Gastrocnemius medialis (tissue), 4 donors: ENCODE data around the gene MYBL2. TPM values are rescaled to one million over a fixed set of nuclear protein-coding genes. Genes with fewer than 3 reads are reported as not detected.

Experiments
- ATAC-seq, 2 donors: fragments of 150-250 bp; one replicate each; pipeline ENCODE4 v1.9.1; 2016
- DNase-seq, 2 donors: peaks; one replicate each; pipeline ENCODE4 v3.0.0-alpha.2; 2019
- H3K27ac ChIP-seq, 4 donors: fragments of 200-600 bp; sonication (generic); 1 replicate in 1 of 4; 2 replicates in 3 of 4; pipeline ENCODE4 v1.5.1; 2016 to 2018; ENCODE audit warnings: mild to moderate bottlenecking in 2 of 4, moderate library complexity in 1 of 4
- H3K27me3 ChIP-seq, 3 donors: fragments of 200-600 bp; sonication (generic) in 2 of 3; 1 replicate in 1 of 3; 2 replicates in 2 of 3; pipeline versions ENCODE4 v1.5.1 to v1.6.0; 2016 to 2019; ENCODE audit warnings: mild to moderate bottlenecking in 1 of 3, moderate library complexity in 1 of 3
- H3K36me3 ChIP-seq, 2 donors: fragments of 200-600 bp; sonication (generic) in 1 of 2; one replicate each; pipeline ENCODE4 v1.5.1; 2017 to 2018
- H3K4me1 ChIP-seq, 2 donors: fragments of 200-600 bp; sonication (generic) in 1 of 2; one replicate each; pipeline ENCODE4 v1.5.1; 2016 to 2017; ENCODE audit warnings: mild to moderate bottlenecking in 2 of 2
- H3K4me3 ChIP-seq, 4 donors: fragments of 200-600 bp; sonication (generic) in 3 of 4; 1 replicate in 1 of 4; 2 replicates in 3 of 4; pipeline ENCODE4 v1.5.1; 2016 to 2019; ENCODE audit warnings: mild to moderate bottlenecking in 2 of 4
- H3K9me3 ChIP-seq, 3 donors: fragments of 200-600 bp; sonication (generic) in 2 of 3; 1 replicate in 1 of 3; 2 replicates in 2 of 3; pipeline ENCODE4 v1.5.1; 2016 to 2019
- CTCF ChIP-seq, 5 experiments: fragments of 450-650 bp in 3 of 5; fragments of 200-600 bp in 2 of 5; sonication (generic) in 2 of 5; IDR thresholded peaks in 4 of 5; conservative IDR thresholded peaks in 1 of 5; 1 replicate in 4 of 5; 2 replicates in 1 of 5; pipeline ENCODE4 v1.5.1; 2016 to 2019; ENCODE audit warnings: antibody characterized with exemption in 5 of 5, mild to moderate bottlenecking in 3 of 5, moderate library complexity in 3 of 5
- POLR2A ChIP-seq, 2 donors: fragments of 450-650 bp; IDR thresholded peaks; one replicate each; pipeline ENCODE4 v1.6.1; 2017; ENCODE audit warnings: antibody characterized with exemption in 2 of 2, mild to moderate bottlenecking in 2 of 2, moderate library complexity in 2 of 2
- in situ Hi-C, 4 donors: fragments of 200-750 bp; cut with MboI; loops; one replicate each; pipeline versions ENCODE4 v1.15.0 to v1.8.0; 2017; ENCODE audit warnings: low sequenced_read_pairs in 4 of 4
- intact Hi-C: fragments of 100-400 bp; cut with DNase I; formaldehyde crosslinking; loops from one replicate; pipeline ENCODE4 v1.15.1; 2023; ENCODE audit warnings: low total_unique reads
- total RNA-seq, 4 donors: library from RNA; depleted of rRNA; stranded (reverse); fragments of >200 nt; gene quantifications; one replicate each; pipeline versions ENCODE4 v1.1.0 to v1.2.3, GENCODE V29; 2016

Gene MYBL2
- total RNA-seq = under 1 TPM in 1 of 4 donors, not detected in 3; 0.55 TPM

- TF ChIP-seq CTCF (IDR thresholded peaks at IDR 0.05 in 4 of 5, conservative IDR thresholded peaks at IDR 0.05 in 1 of 5) = no peak
- no peak for TF ChIP-seq POLR2A (IDR thresholded peaks at IDR 0.05)
- Histone ChIP-seq H3K27me3 (peaks cover 36 to 41% (median 36%) of the 10 kb centered on the region in 3 donors), H3K4me1 (peaks cover 3 to 6% of the 10 kb centered on the region in 2 donors), H3K27ac (no peak within 1 kb of the TSS), H3K4me3 (peak within 1 kb of the TSS in 2 of 4 donors; percentile 13 to 22), H3K9me3 (no peaks in the 10 kb centered on the region), H3K36me3 (no peaks in the 10 kb centered on the region)
- intact Hi-C loops = no loop called here
- in situ Hi-C loops = no loop called here
- DNase-seq (no peak), ATAC-seq (no peak)
Measured at GRCh38 chr20:43666376-43667328, at the start of gene MYBL2. MYBL2 (plus strand) TSS chr20:43667114; CDS start chr20:43667284, 170 bp downstream.

- H3K9me3 ChIP-seq = no peaks in the 10 kb centered on the region
- no peaks in the 10 kb centered on the region for H3K4me1 ChIP-seq
- in situ Hi-C loops (no loop called here), intact Hi-C loops (no loop called here)
- H3K36me3 ChIP-seq = peaks cover 0 to 28% of the 10 kb centered on the region in 2 donors
- DNase-seq (no peak), ATAC-seq (no peak)
- no peaks in the 10 kb centered on the region for H3K27me3 ChIP-seq
- H3K4me3 ChIP-seq = no peak overlapping the region
- TF ChIP-seq POLR2A (IDR thresholded peaks at IDR 0.05) = no peak
- TF ChIP-seq CTCF (IDR thresholded peaks at IDR 0.05 in 4 of 5, conservative IDR thresholded peaks at IDR 0.05 in 1 of 5) = no peak
- H3K27ac ChIP-seq = no peak overlapping the region
Measured at GRCh38 chr20:43631598-43631997, 35.3 kb upstream of the MYBL2 start.

- no peak overlapping the region for H3K4me3 ChIP-seq
- no peaks in the 10 kb centered on the region for H3K27me3 ChIP-seq
- intact Hi-C loops (no loop called here), in situ Hi-C loops (no loop called here)
- no peaks in the 10 kb centered on the region for H3K9me3 ChIP-seq
- TF ChIP-seq POLR2A (IDR thresholded peaks at IDR 0.05) = no peak
- no peak for TF ChIP-seq CTCF (IDR thresholded peaks at IDR 0.05 in 4 of 5, conservative IDR thresholded peaks at IDR 0.05 in 1 of 5)
- no peak for ATAC-seq
- H3K4me1 ChIP-seq = no peaks in the 10 kb centered on the region
- H3K27ac ChIP-seq = no peak overlapping the region
- DNase-seq = no peak
- H3K36me3 ChIP-seq = peaks cover 0 to 60% of the 10 kb centered on the region in 2 donors
Measured at GRCh38 chr20:43636429-43636828, 30.5 kb upstream of the MYBL2 start.

- ATAC-seq (no peak), DNase-seq (no peak)
- Histone ChIP-seq H3K36me3 (peaks cover 4 to 67% of the 10 kb centered on the region in 2 donors), H3K27ac (no peak overlapping the region), H3K4me3 (no peak overlapping the region), H3K4me1 (no peaks in the 10 kb centered on the region), H3K27me3 (no peaks in the 10 kb centered on the region), H3K9me3 (no peaks in the 10 kb centered on the region)
- TF ChIP-seq CTCF (IDR thresholded peaks at IDR 0.05 in 4 of 5, conservative IDR thresholded peaks at IDR 0.05 in 1 of 5) (no peak), POLR2A (IDR thresholded peaks at IDR 0.05) (no peak)
- in situ Hi-C loops (no loop called here), intact Hi-C loops (no loop called here)
Measured at GRCh38 chr20:43642548-43642947, 24.4 kb upstream of the MYBL2 start.
